Dedifferentiated amniotic fluid mesenchymal stem cell (primary cell): ENCODE measurements around the gene PTPRK.
"Not testable (repeated sequence)": the region's sequence is repeated elsewhere in the genome, so short reads cannot be mapped to it uniquely, and the experiment has no call there.

Source experiments
- DNase-seq: peaks from one replicate; pipeline ENCODE4 v3.0.0-alpha.2; 2016; ENCODE audit errors: extremely low spot score

Gene PTPRK

DNA sequence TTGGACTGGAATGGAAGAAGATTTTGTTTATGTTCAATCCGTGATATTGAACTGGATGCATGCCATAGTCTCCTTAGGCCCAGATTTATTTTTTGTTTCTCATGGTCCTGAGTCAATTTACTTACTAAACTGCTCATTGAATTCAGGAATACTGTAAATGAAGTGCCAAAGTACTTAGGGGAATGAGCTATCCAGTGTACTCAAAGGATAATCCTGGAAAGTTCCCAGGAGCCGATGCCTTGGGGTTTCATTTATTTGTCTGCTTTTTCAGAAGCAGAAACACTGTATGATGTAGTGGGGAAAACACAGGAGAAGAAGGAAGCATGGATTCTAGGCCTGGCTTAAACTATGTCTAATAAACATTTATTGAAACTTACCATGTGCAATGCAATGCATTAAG, 563.4 kb downstream of the PTPRK start:
- DNase-seq = no peak

GRCh38 chr6:127956260-127956888, 564.0 kb downstream of the PTPRK start:
- DNase-seq = no peak

- no peak for DNase-seq
Measured at GRCh38 chr6:127954082-127954481, 566.3 kb downstream of the PTPRK start.

GRCh38 chr6:127952831-127953230, 567.6 kb downstream of the PTPRK start:
- no peak for DNase-seq

DNA sequence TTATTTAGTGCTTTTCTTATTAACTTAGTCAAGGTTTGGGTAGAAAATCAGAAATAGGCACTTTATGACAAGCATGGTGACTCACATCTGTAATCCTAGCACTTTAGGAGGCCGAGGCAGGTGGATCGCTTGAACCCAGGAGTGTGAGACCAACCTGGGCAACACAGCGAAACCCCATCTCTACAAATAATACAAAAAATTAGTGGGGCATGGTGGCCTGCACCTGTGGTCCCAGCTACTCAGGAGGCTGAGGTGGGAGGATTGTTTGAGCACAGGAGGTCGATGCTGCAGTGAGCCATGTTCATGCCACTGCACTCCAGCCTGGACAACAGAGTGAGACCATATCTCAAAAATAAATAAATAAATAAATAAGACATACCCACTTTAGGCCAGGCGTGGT, 568.2 kb downstream of the PTPRK start:
- no peak for DNase-seq

DNA sequence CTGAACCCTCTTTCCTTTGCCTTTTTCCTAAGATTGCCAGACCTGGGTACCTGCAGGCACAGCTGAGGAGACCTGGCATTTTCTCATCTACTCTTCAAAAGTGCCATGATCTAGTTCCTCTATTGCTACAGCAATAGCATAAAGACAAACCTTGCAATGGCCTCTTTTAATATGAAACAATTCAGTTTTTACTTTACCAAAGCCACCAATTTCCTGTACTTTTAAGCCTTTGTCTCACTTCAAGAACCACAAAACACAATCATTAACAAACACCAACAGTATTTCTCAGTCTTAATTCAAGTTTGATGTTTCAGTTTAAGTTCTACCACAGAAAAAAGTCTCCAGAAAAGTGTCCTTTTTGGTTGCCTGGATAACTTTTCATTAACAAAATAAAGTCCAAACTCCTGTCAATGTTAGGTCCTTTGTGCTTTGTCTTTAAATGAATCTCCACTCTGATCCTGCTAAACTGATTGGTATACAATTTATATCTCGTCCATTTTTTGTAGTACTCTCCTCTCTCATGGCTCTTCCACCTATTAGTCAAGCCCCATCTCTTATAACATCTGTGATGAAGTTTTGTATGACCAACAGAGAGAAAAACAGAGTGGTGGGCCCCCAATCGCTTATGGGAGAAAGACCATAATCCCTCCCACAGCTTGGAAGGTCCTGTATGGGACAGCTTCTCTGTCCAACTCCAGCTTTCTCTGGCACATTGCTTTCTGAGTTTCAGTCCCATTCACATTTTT, 569.1 kb downstream of the PTPRK start:
- no peak for DNase-seq

DNA sequence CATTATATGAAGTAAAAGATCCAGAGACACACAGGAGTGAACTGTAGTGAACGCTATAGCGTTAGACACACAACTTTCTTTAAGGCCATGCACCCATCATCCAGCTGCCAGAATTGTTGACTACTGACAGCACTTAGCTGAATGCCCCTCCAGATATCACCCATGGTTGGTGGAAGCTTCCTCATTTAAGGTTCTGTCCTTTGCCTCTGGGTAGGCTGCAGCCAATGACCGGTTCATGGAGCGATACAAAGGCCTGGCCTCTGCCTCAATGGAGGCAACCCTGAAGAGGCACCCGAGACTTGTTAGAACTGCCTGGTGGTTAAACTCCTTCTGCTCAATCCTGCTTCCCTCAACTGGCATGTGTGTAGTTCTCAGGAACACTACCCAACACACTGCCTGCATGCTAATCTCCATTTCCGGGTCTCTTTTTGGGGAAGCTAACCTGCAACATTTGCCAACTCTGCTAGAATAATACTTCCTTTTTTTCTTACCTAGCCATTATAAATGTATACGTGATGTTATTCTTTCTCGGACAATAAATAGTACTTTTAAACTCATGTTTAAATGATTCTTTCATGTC, 569.7 kb downstream of the PTPRK start:
- no peak for DNase-seq

DNA sequence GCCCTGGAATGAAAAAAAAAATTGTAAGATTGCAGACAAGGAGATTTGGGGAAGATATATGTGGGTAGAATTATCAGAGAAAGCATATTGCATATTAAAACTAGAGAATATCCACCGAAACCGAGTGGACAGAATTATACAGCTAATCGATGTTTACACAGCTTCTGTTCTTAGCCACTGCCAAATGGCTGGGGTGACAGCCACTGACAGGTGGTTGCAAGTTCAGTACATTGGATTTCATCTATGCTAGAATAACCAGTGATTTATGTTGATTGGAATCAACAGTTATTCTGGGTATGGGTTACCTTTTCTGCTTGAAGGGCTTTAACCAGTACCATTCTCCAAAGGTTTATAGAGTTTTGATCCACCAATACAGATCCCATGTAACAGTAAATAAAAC, 571.1 kb downstream of the PTPRK start:
- DNase-seq = no peak

DNA sequence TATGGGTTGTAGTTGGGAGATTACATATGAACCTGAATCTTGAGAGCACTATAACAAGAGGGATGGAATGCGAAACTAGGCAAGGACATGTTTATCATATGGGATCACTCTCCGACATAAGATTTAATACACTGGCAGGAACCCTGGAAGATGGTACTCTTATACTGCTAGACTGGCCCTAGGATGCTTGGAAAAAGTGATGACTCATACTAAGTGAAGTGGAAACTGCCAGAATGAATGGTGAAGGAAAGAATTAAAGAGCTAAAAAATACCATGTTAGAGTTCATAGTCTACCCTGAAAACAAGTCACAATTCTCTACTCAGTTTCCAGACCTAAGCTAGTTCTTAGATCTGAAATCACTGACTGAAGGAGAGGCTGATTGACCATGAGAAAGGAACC, 574.0 kb downstream of the PTPRK start:
- DNase-seq = no peak

- no peak for DNase-seq
Measured at GRCh38 chr6:127945434-127946097, 574.8 kb downstream of the PTPRK start.

DNA sequence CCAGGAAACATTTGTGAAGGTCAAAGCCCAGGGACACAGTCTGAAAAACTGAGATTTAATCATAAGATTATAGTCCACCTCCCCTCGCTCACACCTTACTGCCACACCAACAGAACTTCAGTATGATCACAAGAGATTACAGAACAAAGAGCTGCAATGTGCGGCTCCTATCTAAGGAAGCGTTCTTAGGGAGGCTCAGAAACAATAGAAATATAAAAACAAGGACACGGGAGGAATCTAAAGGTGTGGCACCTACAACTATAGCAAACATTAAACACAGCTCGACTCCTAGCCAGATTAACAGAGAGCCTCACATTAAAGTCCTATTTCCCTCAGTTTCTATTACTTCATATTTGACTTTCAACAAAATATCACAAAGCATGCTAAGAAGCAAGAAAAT, 579.2 kb downstream of the PTPRK start:
- no peak for DNase-seq

GRCh38 chr6:127939442-127940066, 580.8 kb downstream of the PTPRK start:
- peak; percentile 23 for DNase-seq

DNA sequence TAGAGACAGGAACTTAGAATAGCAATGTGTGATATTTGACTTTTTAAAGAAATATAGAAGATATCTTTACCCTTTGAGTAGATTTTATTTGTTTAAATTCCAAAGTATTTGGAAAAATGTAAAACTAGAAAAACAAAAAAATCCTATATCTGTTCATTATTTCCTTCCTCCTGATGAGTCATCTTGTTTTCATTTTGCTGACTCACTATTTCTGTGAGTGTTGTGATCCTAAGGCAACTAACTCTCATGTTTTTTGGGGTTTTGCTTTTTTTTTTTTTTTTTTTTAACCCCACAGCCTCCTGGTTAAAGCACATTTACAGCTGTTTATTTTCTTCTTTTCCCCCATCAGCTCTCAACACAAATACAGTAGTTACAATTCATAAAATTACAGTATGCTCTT, 581.7 kb downstream of the PTPRK start:
- peak; percentile 76 for DNase-seq

DNA sequence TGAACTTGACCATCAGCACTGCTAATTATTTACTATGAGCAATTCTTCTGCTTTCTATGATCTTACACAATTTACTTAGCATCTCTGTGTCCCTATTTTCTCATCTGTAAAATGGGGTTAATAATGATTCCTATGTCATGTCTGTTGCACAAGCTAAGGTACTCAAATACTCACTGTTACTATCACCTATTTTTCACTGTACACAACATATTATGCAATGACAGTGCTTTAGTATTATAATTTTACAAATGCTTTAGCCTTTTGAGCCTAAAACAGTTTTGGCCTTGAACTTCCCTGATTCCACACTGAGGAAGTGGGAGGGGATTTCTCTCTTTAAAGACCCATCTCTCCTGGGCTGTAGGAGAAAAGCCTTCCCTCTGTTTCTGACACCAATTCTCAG, 582.7 kb downstream of the PTPRK start:
- no peak for DNase-seq

DNA sequence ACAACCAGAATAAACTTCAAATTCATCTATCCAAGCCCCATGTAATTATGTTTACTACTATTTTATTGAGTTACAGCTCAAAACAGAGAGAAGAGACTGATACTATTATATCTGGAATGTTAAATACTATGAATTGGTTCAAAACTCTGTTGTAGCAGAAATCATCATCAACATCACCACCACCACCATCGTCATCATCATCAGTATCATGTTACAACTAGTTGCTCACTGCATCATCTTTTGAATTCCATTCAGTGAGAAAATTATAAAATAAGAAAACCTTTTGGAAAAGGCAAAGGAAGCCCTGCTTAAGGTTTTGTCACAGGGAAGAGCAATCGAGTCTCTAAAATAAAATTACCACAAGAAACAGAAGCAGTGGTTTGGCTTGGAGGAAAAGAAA, 583.3 kb downstream of the PTPRK start:
- DNase-seq = no peak

- DNase-seq = peak; percentile 20
Measured at GRCh38 chr6:127934956-127935355, 585.4 kb downstream of the PTPRK start.

- no peak for DNase-seq
Measured at GRCh38 chr6:127933852-127934840, 586.3 kb downstream of the PTPRK start.

- DNase-seq = no peak
Measured at GRCh38 chr6:127933137-127933536, 587.3 kb downstream of the PTPRK start.

DNA sequence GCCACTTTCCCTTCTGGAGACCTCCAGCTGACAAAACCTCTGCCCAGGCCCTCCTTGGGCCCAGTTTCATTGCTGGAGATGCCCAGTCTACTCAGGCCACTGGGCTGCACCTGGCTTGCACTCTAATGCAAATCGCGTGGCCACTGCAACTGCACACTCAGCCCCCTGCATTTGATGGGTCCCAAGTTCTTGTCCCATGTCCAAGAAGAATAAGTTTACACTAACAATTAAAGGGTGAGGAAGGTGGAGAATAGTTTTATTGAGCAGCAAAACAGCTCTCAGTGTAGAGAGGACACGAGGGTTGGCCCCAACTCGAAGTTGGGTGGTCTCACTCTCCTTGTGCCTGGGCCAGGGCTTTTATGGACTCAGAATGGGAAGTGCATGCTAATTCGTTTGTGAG, 587.7 kb downstream of the PTPRK start:
- no peak for DNase-seq

DNA sequence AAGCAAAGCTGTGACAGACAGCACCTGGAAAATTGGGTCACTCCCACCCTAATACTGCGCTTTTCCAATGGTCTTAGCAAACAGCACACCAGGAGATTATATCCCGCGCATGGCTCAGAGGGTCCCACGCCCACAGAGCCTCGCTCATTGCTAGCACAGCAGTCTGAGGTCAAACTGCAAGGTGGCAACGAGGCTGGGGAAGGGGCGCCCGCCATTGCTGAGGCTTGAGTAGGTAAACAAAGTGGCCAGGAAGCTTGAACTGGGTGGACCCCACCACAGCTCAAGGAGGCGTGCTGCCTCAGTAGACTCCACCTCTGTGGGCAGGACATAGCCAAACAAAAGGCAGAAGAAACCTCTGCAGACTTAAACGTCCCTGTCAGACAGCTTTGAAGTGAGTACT, 594.0 kb downstream of the PTPRK start:
- DNase-seq = not testable (repeated sequence)

DNA sequence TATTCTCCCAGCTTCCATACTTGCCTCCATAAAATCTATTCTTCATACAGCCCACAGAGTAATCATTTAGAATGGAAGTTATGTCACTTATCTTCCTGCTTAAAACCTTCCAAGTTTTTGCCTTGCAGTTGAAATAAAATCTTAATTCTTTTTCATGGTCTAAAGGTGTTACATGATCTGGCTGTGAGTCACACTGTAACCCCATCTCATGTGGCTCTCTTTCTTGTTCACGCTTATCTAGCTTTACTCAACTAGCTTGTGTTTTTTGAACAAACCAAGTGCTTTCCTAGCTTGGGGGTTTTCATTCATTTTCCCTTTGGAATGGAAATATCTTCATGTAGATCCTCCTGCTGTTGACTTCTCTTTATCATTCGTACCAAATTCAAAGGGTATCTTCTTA, 596.0 kb downstream of the PTPRK start:
- no peak for DNase-seq
